Measurements from ENCODE around the gene TMEM8B. TPM values are rescaled to one million over a fixed set of nuclear protein-coding genes. Genes with fewer than 3 reads are reported as not detected.

The TMEM8B gene, protein sequence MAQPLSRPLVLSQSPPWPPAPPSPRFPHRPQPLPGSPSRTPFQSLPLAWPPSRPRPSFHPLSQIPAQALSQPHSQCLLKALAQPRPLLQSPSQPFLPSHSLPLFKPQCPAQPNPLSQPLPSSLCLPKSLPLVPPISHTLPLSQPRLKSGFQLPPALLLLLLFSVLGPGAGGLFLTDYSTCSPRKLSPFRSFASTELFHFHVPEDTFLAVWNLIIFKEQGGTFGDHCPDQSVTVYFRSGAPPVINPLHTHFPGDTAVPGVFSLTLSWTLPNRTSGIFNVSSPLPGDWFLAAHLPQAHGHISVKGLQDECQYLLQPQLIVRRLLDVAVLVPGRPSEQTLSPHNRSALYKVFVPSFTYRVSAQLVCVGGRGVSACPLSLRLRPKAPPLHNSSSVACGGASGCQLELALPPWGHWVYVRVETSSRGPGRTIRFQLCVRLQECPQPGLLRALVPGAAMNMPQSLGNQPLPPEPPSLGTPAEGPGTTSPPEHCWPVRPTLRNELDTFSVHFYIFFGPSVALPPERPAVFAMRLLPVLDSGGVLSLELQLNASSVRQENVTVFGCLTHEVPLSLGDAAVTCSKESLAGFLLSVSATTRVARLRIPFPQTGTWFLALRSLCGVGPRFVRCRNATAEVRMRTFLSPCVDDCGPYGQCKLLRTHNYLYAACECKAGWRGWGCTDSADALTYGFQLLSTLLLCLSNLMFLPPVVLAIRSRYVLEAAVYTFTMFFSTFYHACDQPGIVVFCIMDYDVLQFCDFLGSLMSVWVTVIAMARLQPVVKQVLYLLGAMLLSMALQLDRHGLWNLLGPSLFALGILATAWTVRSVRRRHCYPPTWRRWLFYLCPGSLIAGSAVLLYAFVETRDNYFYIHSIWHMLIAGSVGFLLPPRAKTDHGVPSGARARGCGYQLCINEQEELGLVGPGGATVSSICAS
- total RNA-seq = 1.9 TPM in 2 replicates

DNA sequence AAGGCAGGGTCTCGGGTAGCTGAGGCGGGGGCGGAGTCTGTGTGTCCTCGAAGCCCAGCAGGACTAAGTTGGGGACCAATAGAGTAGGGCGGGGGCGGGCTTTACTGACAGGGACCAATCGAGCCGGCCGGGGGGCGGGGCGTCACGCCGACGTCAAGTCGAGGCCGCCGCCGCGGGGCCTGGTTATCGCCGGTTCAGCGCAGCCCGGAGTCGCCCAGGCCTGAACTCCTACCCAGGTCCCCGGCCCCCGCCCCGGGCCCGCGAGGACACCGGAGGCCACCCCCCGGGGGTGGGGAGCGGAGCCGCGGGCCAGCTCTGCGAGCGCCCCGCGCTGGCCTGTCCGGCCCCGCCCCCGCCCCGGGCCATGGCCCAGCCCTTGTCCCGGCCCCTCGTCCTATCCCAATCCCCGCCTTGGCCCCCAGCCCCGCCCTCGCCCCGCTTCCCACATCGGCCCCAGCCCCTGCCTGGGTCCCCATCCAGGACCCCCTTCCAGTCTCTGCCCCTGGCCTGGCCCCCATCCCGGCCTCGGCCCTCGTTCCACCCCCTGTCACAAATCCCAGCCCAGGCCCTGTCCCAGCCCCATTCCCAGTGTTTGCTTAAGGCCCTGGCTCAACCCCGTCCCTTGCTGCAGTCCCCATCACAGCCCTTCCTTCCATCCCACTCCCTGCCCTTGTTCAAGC, at the start of gene TMEM8B:
TMEM8B (plus strand) TSS at position 145 of the 680 bp plus-strand sequence; CDS start at position 365, 220 bp downstream.

DNA sequence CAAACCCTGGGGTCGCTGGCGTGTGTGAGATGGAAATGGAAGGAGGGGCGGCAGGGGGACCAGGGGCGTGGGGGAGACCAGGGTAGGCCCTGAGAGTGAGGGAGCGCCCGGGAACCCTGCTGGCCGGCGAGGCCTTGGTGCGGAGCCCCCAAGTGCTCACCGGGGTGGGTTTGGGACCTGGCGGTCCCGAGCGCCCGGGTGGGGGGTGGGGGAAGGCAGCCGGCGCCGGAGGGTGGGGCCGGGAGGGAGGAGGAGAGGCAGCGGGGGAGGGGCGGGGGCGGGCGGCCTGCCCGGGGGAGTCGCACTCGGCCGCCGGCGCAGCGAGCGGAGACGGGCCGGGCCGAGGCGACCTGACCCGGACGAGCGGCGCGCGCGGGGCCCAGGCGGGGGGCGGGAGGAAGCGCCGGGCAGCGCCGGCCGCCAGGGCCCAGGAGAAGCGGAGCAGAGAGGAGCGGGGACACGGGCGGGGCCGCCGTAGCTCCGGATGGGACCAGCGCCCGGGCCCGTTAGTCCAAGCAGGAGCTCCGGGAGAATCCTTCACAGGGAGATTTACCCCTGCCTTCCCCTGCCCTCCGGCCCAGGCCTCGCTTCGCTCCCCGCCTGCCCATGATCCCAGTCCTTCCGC, 37.6 kb upstream of the TMEM8B start, which contains the start of gene NPR2:
NPR2 (plus strand) TSS at position 295 of the 625 bp plus-strand sequence. CDS start 818 bp downstream, outside the sequence.

DNA sequence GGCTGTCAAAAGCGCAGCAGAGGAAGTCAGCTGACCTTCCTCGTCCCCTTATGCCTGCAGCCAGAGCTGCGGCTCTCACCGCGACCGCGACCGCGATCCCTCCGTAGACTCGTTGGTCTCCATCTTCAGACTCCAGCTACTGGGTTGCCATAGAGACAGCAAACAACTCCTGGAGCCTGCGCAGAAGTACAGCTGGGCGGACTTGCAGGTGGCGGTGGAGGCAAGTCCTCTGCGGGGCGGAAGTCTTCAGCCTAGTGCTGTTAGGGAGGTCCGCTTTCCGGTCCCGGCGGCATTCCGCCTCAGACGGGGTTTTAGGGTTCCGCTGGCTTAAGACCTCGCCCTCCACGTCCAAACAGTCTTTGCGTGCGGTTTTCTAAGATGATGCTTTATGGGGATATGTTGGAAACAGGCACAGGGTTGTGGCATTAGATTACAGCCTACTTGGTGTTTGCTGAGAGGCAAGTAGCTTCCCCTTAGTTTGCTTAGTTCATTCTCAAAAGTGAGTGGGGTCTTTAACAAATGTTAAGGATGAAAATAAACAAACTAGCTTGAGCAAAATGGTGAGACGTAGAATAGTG, 16.9 kb upstream of the TMEM8B start, which contains the start of gene SPAG8:
SPAG8 (minus strand) TSS at position 238 of the 578 bp plus-strand sequence; CDS start at position 123, 115 bp downstream.

DNA sequence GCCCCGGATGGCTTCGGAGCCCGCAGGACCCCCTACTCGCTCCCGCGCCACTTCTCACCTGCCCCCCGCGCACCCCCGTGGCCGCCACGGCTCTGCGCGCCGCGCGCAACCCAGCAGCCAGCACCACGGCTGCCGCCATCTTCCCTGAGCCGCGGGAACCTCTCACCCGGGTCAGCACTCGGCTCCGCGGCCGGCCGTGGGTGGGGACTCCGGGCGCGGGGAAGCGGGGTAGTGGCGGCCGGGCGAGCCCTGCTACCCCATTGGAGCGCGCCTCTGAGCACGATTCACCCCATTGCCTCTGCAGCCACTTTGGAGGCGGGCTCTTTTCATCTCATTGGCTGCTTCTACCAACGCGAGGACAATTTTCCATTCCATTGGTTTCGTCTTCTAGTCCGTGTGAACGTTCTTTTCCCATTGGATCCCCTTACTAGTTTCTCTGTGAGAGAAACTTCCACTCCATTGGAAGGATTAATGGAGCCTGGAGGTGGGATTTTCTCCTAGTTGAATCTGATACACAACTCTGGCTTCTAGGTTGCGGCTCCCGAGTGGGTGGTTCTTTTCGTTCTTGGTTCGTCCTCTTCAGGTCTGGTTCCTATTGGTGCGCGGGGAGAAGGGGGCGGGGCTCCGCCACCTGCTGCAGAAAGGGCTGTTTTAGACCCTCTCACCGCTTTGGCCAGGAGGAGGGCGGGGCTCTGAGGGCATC, 14.0 kb upstream of the TMEM8B start, which contains the start of gene HINT2:
HINT2 (minus strand) TSS at position 202 of the 703 bp plus-strand sequence; CDS start at position 139, 63 bp downstream.

DNA sequence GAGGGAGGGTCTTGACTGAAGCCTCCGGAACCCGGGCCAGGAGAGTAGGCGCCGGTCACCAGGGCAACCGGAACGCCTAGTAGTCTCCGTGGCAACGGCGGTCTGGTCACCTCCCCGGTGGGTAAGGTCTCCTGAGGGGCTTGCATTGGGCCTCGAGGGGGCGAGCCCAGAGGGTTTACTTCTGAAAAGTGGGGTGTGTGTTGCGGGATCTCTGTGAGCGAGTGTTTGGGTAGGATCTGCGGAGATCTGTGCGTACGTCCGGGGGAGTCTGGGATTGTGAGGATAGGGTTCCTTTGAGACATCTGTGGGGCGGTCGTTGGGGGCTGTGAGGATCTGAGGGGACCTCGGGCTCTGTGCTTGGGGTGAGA, 328 bp upstream of the TMEM8B start, which contains the start of gene FAM221B:
FAM221B (minus strand) TSS at position 17 of the 368 bp plus-strand sequence. CDS start 2,571 bp downstream, outside the sequence.

DNA sequence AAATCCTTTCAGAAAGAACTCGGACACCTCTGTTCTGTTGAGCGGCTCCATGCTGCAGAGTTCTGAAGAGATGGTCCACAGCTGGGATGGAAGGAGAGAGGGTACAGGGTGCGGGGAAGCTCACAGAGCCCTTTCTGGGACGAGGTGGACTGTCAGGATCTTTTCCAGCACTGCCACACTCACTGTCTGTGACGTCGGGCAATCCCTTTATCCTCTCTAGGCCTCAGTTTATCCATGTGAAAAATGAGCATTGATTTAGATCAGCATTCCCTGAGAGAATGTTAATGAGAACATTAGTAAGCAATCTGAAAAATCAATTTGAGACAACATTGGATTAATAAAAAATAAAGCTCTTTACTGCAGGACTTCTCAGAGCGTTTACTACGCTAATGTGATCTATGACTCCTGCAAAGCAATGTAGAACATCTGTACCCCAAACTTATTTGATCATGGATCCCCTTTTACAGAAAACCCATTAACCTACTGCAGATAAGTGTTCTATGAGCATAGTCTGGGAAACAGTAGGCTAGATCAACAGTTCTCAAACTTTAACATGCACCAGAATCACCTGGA, 41.4 kb downstream of the TMEM8B start, which contains the start of gene OR13J1:
OR13J1 (minus strand) TSS at position 51 of the 573 bp plus-strand sequence; CDS start at position 51, 0 bp downstream.

DNA sequence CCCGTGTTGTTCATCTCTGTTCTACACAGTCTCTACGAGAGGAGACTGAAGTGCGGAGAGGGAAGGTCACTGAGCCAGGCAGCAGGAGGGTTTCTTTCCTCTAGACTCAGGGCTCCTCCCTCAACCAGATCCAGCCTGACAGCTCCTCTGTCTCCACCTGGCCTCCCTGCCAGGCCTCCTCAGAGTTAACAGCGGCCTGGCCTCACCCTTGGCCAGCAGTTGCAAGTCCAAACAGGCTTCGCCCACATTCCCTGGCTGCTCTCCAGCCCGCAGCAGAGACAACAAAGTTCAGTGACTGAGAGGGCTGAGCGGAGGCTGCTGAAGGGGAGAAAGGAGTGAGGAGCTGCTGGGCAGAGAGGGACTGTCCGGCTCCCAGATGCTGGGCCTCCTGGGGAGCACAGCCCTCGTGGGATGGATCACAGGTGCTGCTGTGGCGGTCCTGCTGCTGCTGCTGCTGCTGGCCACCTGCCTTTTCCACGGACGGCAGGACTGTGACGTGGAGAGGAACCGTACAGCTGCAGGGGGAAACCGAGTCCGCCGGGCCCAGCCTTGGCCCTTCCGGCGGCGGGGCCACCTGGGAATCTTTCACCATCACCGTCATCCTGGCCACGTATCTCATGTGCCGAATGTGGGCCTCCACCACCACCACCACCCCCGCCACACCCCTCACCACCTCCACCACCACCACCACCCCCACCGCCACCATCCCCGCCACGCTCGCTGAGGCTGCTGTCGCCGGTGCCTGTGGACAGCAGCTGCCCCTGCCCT, 77.1 kb downstream of the TMEM8B start, which contains the start of gene HRCT1:
HRCT1 (plus strand) TSS at position 291 of the 768 bp plus-strand sequence; CDS start at position 377, 86 bp downstream.

DNA sequence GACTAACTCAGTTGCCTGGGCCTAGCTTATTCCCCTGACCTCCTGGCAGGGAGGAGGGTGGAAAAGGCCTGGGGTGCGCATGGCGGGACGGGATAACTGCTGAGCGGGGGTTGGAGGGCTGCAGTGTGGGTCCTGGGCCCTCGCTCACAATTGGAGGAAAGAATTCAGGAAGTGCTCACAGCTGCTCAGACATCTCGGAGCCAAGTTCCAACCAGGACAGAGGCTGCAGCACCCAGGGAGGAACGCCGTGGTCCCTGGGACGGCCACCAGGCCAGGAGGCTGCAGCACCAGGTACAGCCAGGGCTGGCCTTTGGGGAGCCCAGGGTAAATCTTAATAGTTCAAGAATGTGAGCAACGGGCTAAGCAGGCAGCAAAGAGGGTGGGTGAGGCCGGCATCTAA, 80.2 kb downstream of the TMEM8B start, which contains the start of gene SPAAR:
SPAAR (plus strand) TSS at position 217 of the 400 bp plus-strand sequence. CDS start 974 bp downstream, outside the sequence.

Other genes with a start within 250 kb of the TMEM8B start
- gene TESK1, start 224.0 kb upstream of the TMEM8B start, total RNA-seq = 7.7 and 9.4 TPM in 2 replicates
- gene CD72, start 210.8 kb upstream of the TMEM8B start, total RNA-seq = 0.72 TPM in 1 of 2 replicates, not detected in the other
- gene SIT1, start 178.3 kb upstream of the TMEM8B start, total RNA-seq = not detected in 2 replicates
- 9,806 and 24,624 TPM in 2 replicates for gene RMRP, start 171.2 kb upstream of the TMEM8B start, total RNA-seq
- gene CCDC107, start 170.9 kb upstream of the TMEM8B start, total RNA-seq = 8.1 and 19.5 TPM in 2 replicates
- 1.3 and 4.6 TPM in 2 replicates for gene ARHGEF39, start 164.0 kb upstream of the TMEM8B start, total RNA-seq
- gene CA9, start 155.3 kb upstream of the TMEM8B start, total RNA-seq = 9.6 and 35.2 TPM in 2 replicates
- gene TPM2, start 139.3 kb upstream of the TMEM8B start, total RNA-seq = 61.0 and 129 TPM in 2 replicates
- gene TLN1, start 97.0 kb upstream of the TMEM8B start, total RNA-seq = 92.3 and 171 TPM in 2 replicates
- 29.2 and 88.4 TPM in 2 replicates for gene CREB3, start 96.6 kb upstream of the TMEM8B start, total RNA-seq
- 26.7 and 30.7 TPM in 2 replicates for gene GBA2, start 80.0 kb upstream of the TMEM8B start, total RNA-seq
- gene RGP1, start 79.9 kb upstream of the TMEM8B start, total RNA-seq = 10.6 and 11.1 TPM in 2 replicates
- not detected in 2 replicates for gene MSMP, start 75.0 kb upstream of the TMEM8B start, total RNA-seq
- 8.7 and 12.4 TPM in 2 replicates for gene NPR2, start 37.6 kb upstream of the TMEM8B start, total RNA-seq
- gene SPAG8, start 17.0 kb upstream of the TMEM8B start, total RNA-seq = under 0.01 TPM in 1 of 2 replicates, not detected in the other
- 18.8 and 36.4 TPM in 2 replicates for gene HINT2, start 14.2 kb upstream of the TMEM8B start, total RNA-seq
- gene FAM221B, start 496 bp upstream of the TMEM8B start, total RNA-seq = not detected in 2 replicates
- not detected in 2 replicates for gene OR13J1, start 41.2 kb downstream of the TMEM8B start, total RNA-seq
- 0.85 TPM in 1 of 2 replicates, not detected in the other for gene HRCT1, start 77.0 kb downstream of the TMEM8B start, total RNA-seq
- not detected in 2 replicates for gene SPAAR, start 80.3 kb downstream of the TMEM8B start, total RNA-seq
- gene OR2S2, start 128.9 kb downstream of the TMEM8B start, total RNA-seq = not detected in 2 replicates
- gene RECK, start 207.7 kb downstream of the TMEM8B start, total RNA-seq = 0.64 and 1.7 TPM in 2 replicates